ENCODE measurements around the gene PDE4D.

PDE4D gene

Small RNA genes lying within 50 kb of the gene (small RNA-seq; reads per million reads assigned to genes)
- 385 reads per million, percentile 96 among the genes with 10 or more reads in this experiment for gene MIR582 (ENCODE audit: low read depth)

All from mesenchymal stem cell (in vitro differentiated cells and primary cell).